HG03097 (cell line): ENCODE measurements around the gene RNF224.

Source experiments
- ATAC-seq: cut with Tn5 transposase; IDR thresholded peaks from one replicate; pipeline ENCODE4 v1.9.1; 2021; ENCODE audit not compliant: unreplicated experiment, low FRiP score

The RNF224 gene

GRCh38 chr9:137269231-137269772, 42.0 kb downstream of the RNF224 start:
- no peak for ATAC-seq

- no peak for ATAC-seq
These were observed 43.8 kb downstream of the RNF224 start for GRCh38 chr9:137270929-137271695.

GRCh38 chr9:137271696-137272076, 44.4 kb downstream of the RNF224 start:
- no peak for ATAC-seq

GRCh38 chr9:137272241-137273094, 45.2 kb downstream of the RNF224 start:
- no peak for ATAC-seq

GRCh38 chr9:137273095-137273490, 45.8 kb downstream of the RNF224 start:
- ATAC-seq = no peak

- ATAC-seq = no peak
These were observed 46.5 kb downstream of the RNF224 start for GRCh38 chr9:137273611-137274320.

- no peak for ATAC-seq
These were observed 47.9 kb downstream of the RNF224 start for GRCh38 chr9:137275203-137275587.

GRCh38 chr9:137275588-137276472, 48.5 kb downstream of the RNF224 start:
- no peak for ATAC-seq

- no peak for ATAC-seq
These were observed 49.4 kb downstream of the RNF224 start for GRCh38 chr9:137276473-137277328.

- peak; percentile 53 for ATAC-seq
These were observed 50.2 kb downstream of the RNF224 start, which contains the start of gene TOR4A for GRCh38 chr9:137277329-137278041. Gene TOR4A (plus strand): TSS chr9:137277726. CDS start chr9:137278690, 964 bp downstream.

GRCh38 chr9:137278061-137278701, 50.9 kb downstream of the RNF224 start:
- peak; percentile 5 for ATAC-seq
